Transverse colon (tissue), 4 donors: ENCODE measurements around the gene FNDC3B.
"Not testable (repeated sequence)": the region's sequence is repeated elsewhere in the genome, so short reads cannot be mapped to it uniquely, and the experiment has no call there.

ENCODE experiments used
- CTCF ChIP-seq, 5 experiments: fragments of 200-600 bp in 3 of 5; fragments of 450-650 bp in 2 of 5; sonication (generic) in 3 of 5; IDR thresholded peaks; 1 replicate in 2 of 5; 2 replicates in 3 of 5; pipeline ENCODE4 v1.5.1; 2016 to 2017; ENCODE audit warnings: antibody characterized with exemption in 5 of 5, inconsistent platforms in 3 of 5, mild to moderate bottlenecking in 2 of 5, moderate library complexity in 1 of 5
- EP300 ChIP-seq: sonication (generic); formaldehyde crosslinking; IDR thresholded peaks from one replicate; pipeline ENCODE4 v1.6.1; 2017; ENCODE audit warnings: antibody characterized with exemption, low read depth
- POLR2A ChIP-seq: fragments of 450-650 bp; IDR thresholded peaks from one replicate; pipeline ENCODE4 v1.6.1; 2016; ENCODE audit warnings: antibody characterized with exemption, mild to moderate bottlenecking, moderate library complexity
- POLR2AphosphoS5 ChIP-seq, 3 donors: sonication (generic); formaldehyde crosslinking; IDR thresholded peaks; one replicate each; pipeline ENCODE4 v1.6.1; 2016; ENCODE audit warnings: antibody characterized with exemption in 3 of 3

GRCh38 chr3:172001616-172002015 lies 37.8 kb upstream of the FNDC3B start:
- not testable (repeated sequence) for TF ChIP-seq CTCF (IDR thresholded peaks at IDR 0.05); POLR2AphosphoS5 (IDR thresholded peaks at IDR 0.05); POLR2A; EP300
